T-helper 17 cell (primary cell): ENCODE measurements around the gene AMN. TPM values are rescaled to one million over a fixed set of nuclear protein-coding genes. Genes with fewer than 3 reads are reported as not detected.
A peak's percentile ranks its signal among the peaks of the same experiment; 100 is the strongest.
"Not testable (repeated sequence)": the region's sequence is repeated elsewhere in the genome, so short reads cannot be mapped to it uniquely, and the experiment has no call there.

Experiments
- ATAC-seq: fragments of 150-1000 bp; cut with Tn5 transposase; 2 replicates; pipeline ENCODE4 v1.10.0; 2021; ENCODE audit warnings: mild to moderate bottlenecking, moderate library complexity
- DNase-seq, 3 donors: peaks; one replicate each; pipeline versions ENCODE4 v3.0.0 to v3.0.0-alpha.2; 2020 to 2021
- H3K9me3 ChIP-seq: one replicate; pipeline ENCODE4 v1.7.0; 2013; ENCODE audit warnings: low read length, mild to moderate bottlenecking; ENCODE audit not compliant: control insufficient read depth, poor library complexity, severe bottlenecking
- H3K27ac Mint-ChIP-seq: one replicate; pipeline ENCODE4 v1.8.0; 2022; ENCODE audit warnings: mild to moderate bottlenecking, moderate library complexity, mixed read lengths
- H3K27me3 Mint-ChIP-seq: one replicate; pipeline ENCODE4 v1.8.0; 2022; ENCODE audit warnings: mixed read lengths
- H3K36me3 Mint-ChIP-seq: one replicate; pipeline ENCODE4 v1.8.0; 2022; ENCODE audit warnings: low read depth, mixed read lengths
- H3K4me1 Mint-ChIP-seq: one replicate; pipeline ENCODE4 v1.8.0; 2022; ENCODE audit warnings: mild to moderate bottlenecking, mixed read lengths
- H3K4me3 Mint-ChIP-seq: one replicate; pipeline ENCODE4 v1.8.0; 2022; ENCODE audit warnings: mild to moderate bottlenecking, moderate library complexity, mixed read lengths
- total RNA-seq, 4 donors: library from RNA in 2 of 4; stranded (reverse) in 2 of 4; gene quantifications; one replicate each; pipeline ENCODE4 v1.2.3 and lab custom pipeline; 2022 to 2026

The AMN gene
- 1 to 10 TPM in 1 of 2 donors, under 1 TPM in 1; 0.65 to 2.3 TPM for total RNA-seq
- 2.4 to 3.2 reads per million in 2 donors for total RNA-seq (lab: John Stamatoyannopoulos, UW)

DNA sequence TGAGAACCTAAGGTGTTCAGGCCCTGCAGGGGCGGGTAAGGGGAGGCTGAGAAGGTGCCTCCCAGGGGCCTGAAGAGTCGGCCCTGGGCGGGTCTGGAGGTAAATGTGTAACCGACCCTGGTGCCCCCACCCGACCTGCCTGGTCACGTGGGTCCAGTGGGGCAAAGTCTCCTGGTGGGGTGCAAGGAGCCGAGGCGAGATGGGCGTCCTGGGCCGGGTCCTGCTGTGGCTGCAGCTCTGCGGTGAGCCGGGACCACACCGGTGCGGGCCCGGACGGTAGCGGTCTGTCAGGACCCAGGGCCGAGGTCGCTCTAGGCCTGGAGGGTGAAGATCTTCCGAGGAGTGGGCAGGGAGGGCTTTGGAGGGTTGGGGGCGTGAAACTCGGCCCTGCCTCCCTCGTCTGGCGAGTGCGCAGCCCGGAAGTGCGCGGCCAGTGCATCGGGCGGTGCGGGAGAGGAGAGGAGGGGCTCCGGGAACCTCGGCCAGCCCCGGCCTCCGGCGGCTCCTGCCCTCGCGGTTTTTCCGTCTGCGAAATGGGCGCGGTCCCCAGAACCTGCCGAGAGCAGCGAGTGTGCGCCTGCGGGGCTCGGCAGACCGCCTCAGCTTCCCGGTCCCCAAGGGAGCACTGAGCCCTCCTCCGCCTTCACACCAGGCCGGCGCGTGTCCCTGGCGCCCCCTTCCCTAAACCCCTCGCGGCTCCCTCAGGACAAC is at the start of gene AMN:
Gene AMN (plus strand): TSS at position 174 of the 711 bp plus-strand sequence. CDS start 26 bp downstream, at position 200.
- Mint-ChIP-seq H3K27me3 (peaks cover 13% of the 10 kb centered on the region), H3K27ac (no peak within 1 kb of the TSS), H3K4me1 (peaks cover 12% of the 10 kb centered on the region), H3K4me3 (peak within 1 kb of the TSS; percentile 78), H3K36me3 (no peaks in the 10 kb centered on the region)
- no peaks in the 10 kb centered on the region for H3K9me3 ChIP-seq
- DNase-seq = no peak
- ATAC-seq = peak; percentile 27

DNA sequence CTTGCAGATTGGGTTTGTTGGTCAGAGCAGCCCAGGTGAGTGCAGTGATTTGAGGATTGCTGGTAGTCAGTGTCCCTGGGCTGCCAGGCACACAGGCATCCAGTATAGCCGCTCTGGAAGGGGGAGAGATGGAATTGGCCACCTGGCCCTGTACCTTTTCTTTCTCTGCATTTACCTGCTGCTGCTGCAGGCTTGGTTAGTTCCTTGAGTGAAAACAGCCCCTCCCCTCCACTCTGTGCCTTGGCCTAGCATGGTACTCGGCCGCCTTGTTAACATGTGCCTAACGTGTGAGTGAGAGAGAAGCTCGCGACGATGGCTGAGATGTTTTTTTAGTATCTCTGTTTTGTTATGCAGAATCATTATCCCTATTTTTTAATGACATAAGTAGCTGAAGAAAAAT is 49.3 kb upstream of the AMN start:
- Mint-ChIP-seq H3K4me3 (no peak overlapping the region), H3K27me3 (no peaks in the 10 kb centered on the region), H3K36me3 (peaks cover 3% of the 10 kb centered on the region), H3K4me1 (peaks cover 10% of the 10 kb centered on the region), H3K27ac (peak overlapping the region; percentile 19)
- no peak for ATAC-seq
- H3K9me3 ChIP-seq = no peaks in the 10 kb centered on the region
- no peak for DNase-seq

DNA sequence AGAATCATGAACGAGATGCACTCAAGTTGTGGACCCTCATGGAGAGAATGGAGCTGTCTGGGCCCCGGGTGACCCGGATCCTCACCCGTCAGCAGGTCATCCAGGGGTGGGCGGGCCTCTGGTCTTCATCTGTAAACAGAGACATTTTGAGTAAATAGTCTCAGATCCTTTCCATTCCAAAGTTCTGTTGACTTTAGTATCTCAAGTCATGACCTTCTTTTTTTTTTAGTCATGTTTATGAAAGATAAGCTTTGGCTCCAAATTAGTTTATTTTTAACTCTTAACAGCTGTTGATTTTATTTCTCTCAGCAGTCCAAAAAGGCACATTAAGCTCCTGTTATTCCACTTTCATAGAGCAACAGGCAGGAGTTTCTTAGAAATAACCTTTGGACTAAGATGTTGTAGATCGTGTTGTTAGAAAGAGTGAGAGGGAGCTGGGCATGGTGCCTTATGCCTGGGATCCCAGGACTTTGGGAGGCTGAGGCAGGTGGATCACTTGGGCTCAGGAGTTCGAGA is 48.9 kb upstream of the AMN start:
- no peak for DNase-seq
- peak overlapping the region; percentile 19 for H3K27ac Mint-ChIP-seq

DNA sequence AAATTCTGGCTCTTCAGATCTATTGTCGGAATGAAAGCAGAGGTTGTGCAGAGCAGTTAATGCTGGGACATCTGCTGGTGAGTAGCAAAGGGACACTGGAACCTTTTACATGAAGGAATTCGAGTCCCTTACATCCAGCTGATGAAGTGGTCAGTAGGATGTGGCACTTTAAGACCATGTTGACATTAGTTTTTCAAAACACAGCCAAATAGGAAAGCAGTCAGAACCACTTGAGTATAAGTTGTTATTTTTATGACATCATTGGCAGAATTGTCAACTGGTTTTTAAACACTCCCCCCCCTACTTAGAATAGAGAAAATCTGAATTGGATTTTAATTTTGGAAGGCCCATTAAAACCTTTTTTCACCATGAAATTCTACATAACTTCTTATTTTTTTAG is 46.8 kb upstream of the AMN start:
- DNase-seq (no peak), ATAC-seq (no peak)
- no peak overlapping the region for H3K27ac Mint-ChIP-seq
- H3K27me3 Mint-ChIP-seq = no peaks in the 10 kb centered on the region
- no peak overlapping the region for H3K4me3 Mint-ChIP-seq
- H3K9me3 ChIP-seq = no peaks in the 10 kb centered on the region
- peaks cover 8% of the 10 kb centered on the region for H3K4me1 Mint-ChIP-seq
- peaks cover 3% of the 10 kb centered on the region for H3K36me3 Mint-ChIP-seq

More for the DNA sequence above, 48.9 kb upstream of the AMN start:
- Mint-ChIP-seq H3K27me3 (no peaks in the 10 kb centered on the region), H3K4me1 (peaks cover 10% of the 10 kb centered on the region), H3K36me3 (peaks cover 3% of the 10 kb centered on the region), H3K4me3 (no peak overlapping the region)
- ATAC-seq = no peak
- H3K9me3 ChIP-seq = no peaks in the 10 kb centered on the region

- not testable (repeated sequence) for H3K9me3 ChIP-seq, H3K27me3 Mint-ChIP-seq, H3K4me3 Mint-ChIP-seq, ATAC-seq, H3K27ac Mint-ChIP-seq, H3K4me1 Mint-ChIP-seq, DNase-seq, H3K36me3 Mint-ChIP-seq
Observed at GRCh38 chr14:102877511-102877910, 45.0 kb upstream of the AMN start.

DNA sequence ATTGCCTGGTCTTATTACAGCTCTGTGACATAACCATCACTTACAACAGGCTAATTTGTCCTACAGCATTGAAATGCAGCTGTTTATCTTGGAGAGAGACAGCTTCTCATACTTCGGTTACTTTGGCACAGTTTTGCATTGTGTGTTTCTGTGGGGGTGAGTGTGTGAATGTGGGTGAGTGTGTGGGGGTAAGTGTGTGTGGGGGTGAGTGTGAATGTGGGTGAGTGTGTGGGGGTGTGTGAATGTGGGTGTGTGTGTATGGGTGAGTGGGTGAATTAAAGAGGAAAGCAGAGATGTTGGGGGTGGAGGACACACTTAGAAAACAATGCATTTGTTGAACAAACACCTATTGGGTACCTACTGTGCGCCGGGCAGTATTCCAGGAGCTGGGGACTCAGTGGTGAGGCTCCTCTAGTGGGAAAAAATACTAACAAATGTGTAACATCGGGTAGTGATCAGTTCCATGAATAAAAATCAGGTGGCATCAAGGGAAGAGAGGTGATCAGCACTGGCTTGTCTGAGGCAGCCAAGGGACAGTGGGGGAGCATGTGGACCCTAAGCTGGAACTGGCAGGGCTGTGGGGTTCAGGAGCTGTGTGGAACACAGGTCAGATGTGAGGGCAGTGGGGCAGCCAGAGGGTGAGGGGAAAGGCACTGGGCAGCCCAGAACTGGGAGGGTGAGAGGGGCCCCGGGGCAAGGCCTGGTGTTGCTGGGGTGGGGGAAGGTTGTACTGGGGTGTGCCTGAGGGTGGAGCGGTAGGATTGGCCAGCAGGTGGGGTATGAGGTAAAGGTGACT is 44.1 kb upstream of the AMN start:
- peak; percentile 39 for ATAC-seq

GRCh38 chr14:102878970-102879460 is 43.4 kb upstream of the AMN start:
- no peaks in the 10 kb centered on the region for H3K9me3 ChIP-seq
- Mint-ChIP-seq H3K27ac (no peak overlapping the region), H3K4me1 (peaks cover 9% of the 10 kb centered on the region), H3K27me3 (no peaks in the 10 kb centered on the region), H3K36me3 (peaks cover 6% of the 10 kb centered on the region), H3K4me3 (no peak overlapping the region)
- DNase-seq = no peak
- ATAC-seq = no peak

More for the DNA sequence above, 44.1 kb upstream of the AMN start:
- Mint-ChIP-seq H3K4me1 (peaks cover 9% of the 10 kb centered on the region), H3K4me3 (no peak overlapping the region), H3K27me3 (no peaks in the 10 kb centered on the region), H3K27ac (no peak overlapping the region), H3K36me3 (peaks cover 6% of the 10 kb centered on the region)
- DNase-seq = no peak
- no peaks in the 10 kb centered on the region for H3K9me3 ChIP-seq

GRCh38 chr14:102882226-102882906 is 40.1 kb upstream of the AMN start:
- Mint-ChIP-seq H3K4me3 (no peak overlapping the region), H3K27me3 (no peaks in the 10 kb centered on the region), H3K4me1 (peaks cover 9% of the 10 kb centered on the region), H3K27ac (peak overlapping the region; percentile 88), H3K36me3 (peaks cover 5% of the 10 kb centered on the region)
- no peak for ATAC-seq
- no peak for DNase-seq
- no peaks in the 10 kb centered on the region for H3K9me3 ChIP-seq

- peaks cover 5% of the 10 kb centered on the region for H3K36me3 Mint-ChIP-seq
- H3K27ac Mint-ChIP-seq = peak overlapping the region; percentile 88
Observed at GRCh38 chr14:102883089-102883541, 39.3 kb upstream of the AMN start.

GRCh38 chr14:102883554-102883953 is 38.9 kb upstream of the AMN start:
- DNase-seq = no peak
- no peaks in the 10 kb centered on the region for H3K27me3 Mint-ChIP-seq
- H3K36me3 Mint-ChIP-seq = peaks cover 5% of the 10 kb centered on the region
- H3K9me3 ChIP-seq = no peaks in the 10 kb centered on the region
- H3K27ac Mint-ChIP-seq = peak overlapping the region; percentile 88
- H3K4me3 Mint-ChIP-seq = no peak overlapping the region
- peaks cover 9% of the 10 kb centered on the region for H3K4me1 Mint-ChIP-seq
- ATAC-seq = no peak

More at GRCh38 chr14:102883089-102883541, 39.3 kb upstream of the AMN start:
- H3K9me3 ChIP-seq = no peaks in the 10 kb centered on the region
- Mint-ChIP-seq H3K27me3 (no peaks in the 10 kb centered on the region), H3K4me3 (no peak overlapping the region), H3K4me1 (peaks cover 9% of the 10 kb centered on the region)
- DNase-seq (no peak), ATAC-seq (no peak)

DNA sequence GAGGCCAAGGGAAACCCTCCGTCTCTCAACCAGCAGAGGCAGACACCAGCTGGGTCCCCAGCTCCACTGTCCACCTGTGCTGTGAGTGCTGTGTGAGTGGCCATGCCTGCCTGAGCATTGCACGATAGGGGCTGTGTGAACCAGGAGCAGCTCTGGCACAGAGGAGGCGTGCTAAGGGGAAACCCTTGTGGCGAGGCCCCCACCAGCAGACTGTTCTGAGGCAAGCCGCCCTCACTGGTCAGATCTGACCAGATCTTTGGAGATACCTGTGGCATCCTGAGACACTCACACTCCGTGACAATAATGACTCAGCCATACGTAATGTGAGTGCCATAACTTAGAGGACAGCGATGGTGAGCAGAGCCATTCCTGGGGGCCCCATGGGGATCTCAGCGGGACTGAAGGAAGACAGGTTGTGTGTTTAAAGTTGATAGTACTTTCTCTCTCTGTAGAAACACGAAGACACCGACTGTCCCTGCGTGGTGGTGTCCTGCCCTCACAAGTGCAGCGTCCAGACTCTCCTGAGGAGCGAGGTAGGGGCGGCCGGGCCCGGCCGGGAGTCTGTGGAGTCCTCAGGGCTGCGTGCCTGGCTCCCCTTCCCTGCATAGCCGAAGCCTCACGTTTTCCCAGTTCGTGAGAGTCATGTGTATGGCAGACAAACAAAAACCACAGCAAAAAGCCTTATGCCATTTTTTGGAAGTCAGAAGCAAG is 36.6 kb upstream of the AMN start:
- Mint-ChIP-seq H3K36me3 (peaks cover 5% of the 10 kb centered on the region), H3K4me1 (peaks cover 9% of the 10 kb centered on the region), H3K27ac (peak overlapping the region; percentile 39), H3K4me3 (no peak overlapping the region), H3K27me3 (no peaks in the 10 kb centered on the region)
- no peaks in the 10 kb centered on the region for H3K9me3 ChIP-seq
- no peak for DNase-seq
- no peak for ATAC-seq

- no peaks in the 10 kb centered on the region for H3K27me3 Mint-ChIP-seq
- H3K4me1 Mint-ChIP-seq = peaks cover 2% of the 10 kb centered on the region
Observed at GRCh38 chr14:102888748-102889147, 33.7 kb upstream of the AMN start.

More at GRCh38 chr14:102888748-102889147, 33.7 kb upstream of the AMN start:
- ATAC-seq (no peak), DNase-seq (no peak)
- no peak overlapping the region for H3K4me3 Mint-ChIP-seq
- H3K36me3 Mint-ChIP-seq = peaks cover 3% of the 10 kb centered on the region
- H3K9me3 ChIP-seq = no peaks in the 10 kb centered on the region
- H3K27ac Mint-ChIP-seq = no peak overlapping the region
